ENCODE measurements around the gene HOXD9. TPM values are rescaled to one million over a fixed set of nuclear protein-coding genes. Genes with fewer than 3 reads are reported as not detected.

Gene HOXD9
- total RNA-seq = 0.36 and 0.59 TPM in 2 replicates

GRCh38 chr2:176122683-176123410 lies at the start of gene HOXD9:
HOXD9 (plus strand) TSS chr2:176122719; CDS start chr2:176122769, 50 bp downstream.
- H3K4me1 ChIP-seq (ENCODE audit: insufficient read depth, low read length) = peaks cover 9% of the 10 kb centered on the region
- H3K27ac ChIP-seq (ENCODE audit: low read depth, low read length) = no peak within 1 kb of the TSS
- peak within 1 kb of the TSS; percentile 76 for H2AFZ ChIP-seq (ENCODE audit: low read length)
- H3K27me3 ChIP-seq (ENCODE audit: insufficient read depth, low read length) = peaks cover 64% of the 10 kb centered on the region
- H3K9me3 ChIP-seq (ENCODE audit: low read depth, low read length) = no peaks in the 10 kb centered on the region
- H3K36me3 ChIP-seq (ENCODE audit: insufficient read depth, low read length) = no peaks in the 10 kb centered on the region
- H3K79me2 ChIP-seq (ENCODE audit: insufficient read depth, low read length) = no peaks in the 10 kb centered on the region
- TF ChIP-seq CTCF (IDR thresholded peaks at IDR 0.05; ENCODE audit: extremely low read depth, low read depth, low read length) = no peak
- DNase-seq (ENCODE audit: insufficient read length, low spot score, missing footprints) = peak; percentile 97
- no peaks in the 10 kb centered on the region for H4K20me1 ChIP-seq (ENCODE audit: insufficient read depth, low read length)
- peak within 1 kb of the TSS; percentile 87 for H3K4me2 ChIP-seq (ENCODE audit: insufficient read depth, low read length)
- H3K4me3 ChIP-seq (ENCODE audit: insufficient read depth, low read length) = peak within 1 kb of the TSS; percentile 76

GRCh38 chr2:176072951-176073904 lies 49.3 kb upstream of the HOXD9 start:
- no peaks in the 10 kb centered on the region for H3K36me3 ChIP-seq (ENCODE audit: insufficient read depth, low read length)
- TF ChIP-seq CTCF (IDR thresholded peaks at IDR 0.05; ENCODE audit: extremely low read depth, low read depth, low read length) = no peak
- peaks cover 98% of the 10 kb centered on the region for H3K27me3 ChIP-seq (ENCODE audit: insufficient read depth, low read length)

GRCh38 chr2:176074919-176075425 lies 47.5 kb upstream of the HOXD9 start:
- Histone ChIP-seq H3K36me3 (ENCODE audit: insufficient read depth, low read length) (no peaks in the 10 kb centered on the region), H2AFZ (ENCODE audit: low read length) (no peak overlapping the region), H3K27ac (ENCODE audit: low read depth, low read length) (no peak overlapping the region), H3K4me2 (ENCODE audit: insufficient read depth, low read length) (no peak overlapping the region), H4K20me1 (ENCODE audit: insufficient read depth, low read length) (no peaks in the 10 kb centered on the region), H3K27me3 (ENCODE audit: insufficient read depth, low read length) (peaks cover 98% of the 10 kb centered on the region), H3K4me1 (ENCODE audit: insufficient read depth, low read length) (no peaks in the 10 kb centered on the region), H3K4me3 (ENCODE audit: insufficient read depth, low read length) (no peak overlapping the region), H3K9me3 (ENCODE audit: low read depth, low read length) (no peaks in the 10 kb centered on the region), H3K79me2 (ENCODE audit: insufficient read depth, low read length) (no peaks in the 10 kb centered on the region)
- DNase-seq (ENCODE audit: insufficient read length, low spot score, missing footprints) = no peak
- no peak for TF ChIP-seq CTCF (IDR thresholded peaks at IDR 0.05; ENCODE audit: extremely low read depth, low read depth, low read length)

More at GRCh38 chr2:176072951-176073904, 49.3 kb upstream of the HOXD9 start:
- Histone ChIP-seq H3K79me2 (ENCODE audit: insufficient read depth, low read length) (no peaks in the 10 kb centered on the region), H3K9me3 (ENCODE audit: low read depth, low read length) (no peaks in the 10 kb centered on the region), H4K20me1 (ENCODE audit: insufficient read depth, low read length) (no peaks in the 10 kb centered on the region), H3K4me3 (ENCODE audit: insufficient read depth, low read length) (no peak overlapping the region), H2AFZ (ENCODE audit: low read length) (no peak overlapping the region), H3K4me2 (ENCODE audit: insufficient read depth, low read length) (no peak overlapping the region), H3K4me1 (ENCODE audit: insufficient read depth, low read length) (no peaks in the 10 kb centered on the region), H3K27ac (ENCODE audit: low read depth, low read length) (no peak overlapping the region)
- DNase-seq (ENCODE audit: insufficient read length, low spot score, missing footprints) = peak; percentile 72
